HG03457 (cell line): ENCODE results near the gene SMOC2.

ENCODE experiments used
- ATAC-seq: cut with Tn5 transposase; IDR thresholded peaks from one replicate; pipeline ENCODE4 v1.9.1; 2021; ENCODE audit warnings: moderate number of reproducible peaks; ENCODE audit not compliant: unreplicated experiment

SMOC2 gene

GRCh38 chr6:168641446-168641845, 200.5 kb downstream of the SMOC2 start:
- ATAC-seq, result no peak

GRCh38 chr6:168643401-168643800, 202.4 kb downstream of the SMOC2 start:
- no peak for ATAC-seq

GRCh38 chr6:168645326-168645725, 204.3 kb downstream of the SMOC2 start:
- ATAC-seq, result no peak

- no peak for ATAC-seq
Measured at GRCh38 chr6:168647271-168647670, 206.3 kb downstream of the SMOC2 start.

- ATAC-seq, result no peak
Measured at GRCh38 chr6:168648240-168649125, 207.5 kb downstream of the SMOC2 start.

GRCh38 chr6:168649209-168649608, 208.2 kb downstream of the SMOC2 start:
- ATAC-seq, result no peak

GRCh38 chr6:168650671-168651111, 209.7 kb downstream of the SMOC2 start:
- ATAC-seq, result no peak

- ATAC-seq, result no peak
Measured at GRCh38 chr6:168655462-168656152, 214.6 kb downstream of the SMOC2 start.

GRCh38 chr6:168658059-168658458, 217.1 kb downstream of the SMOC2 start:
- ATAC-seq, result no peak

- ATAC-seq, result no peak
Measured at GRCh38 chr6:168660400-168660945, 219.5 kb downstream of the SMOC2 start.

- no peak for ATAC-seq
Measured at GRCh38 chr6:168662301-168662936, 221.4 kb downstream of the SMOC2 start.

- ATAC-seq, result no peak
Measured at GRCh38 chr6:168663041-168663440, 222.1 kb downstream of the SMOC2 start.

GRCh38 chr6:168664956-168665355, 224.0 kb downstream of the SMOC2 start:
- ATAC-seq, result no peak

- ATAC-seq, result no peak
Measured at GRCh38 chr6:168666170-168666569, 225.2 kb downstream of the SMOC2 start.

- ATAC-seq, result no peak
Measured at GRCh38 chr6:168666699-168667427, 225.9 kb downstream of the SMOC2 start.

- no peak for ATAC-seq
Measured at GRCh38 chr6:168667428-168667805, 226.4 kb downstream of the SMOC2 start.

GRCh38 chr6:168670401-168670985, 229.5 kb downstream of the SMOC2 start:
- ATAC-seq, result no peak

GRCh38 chr6:168671028-168671862, 230.3 kb downstream of the SMOC2 start:
- ATAC-seq, result no peak

- no peak for ATAC-seq
Measured at GRCh38 chr6:168671863-168672546, 231.0 kb downstream of the SMOC2 start.
